Activated T-helper 1 cell treated with Interleukin-2 at 50 U/mL for 16 hours (primary cell): ENCODE measurements around the gene FOSB.
"Not testable (repeated sequence)": the region's sequence is repeated elsewhere in the genome, so short reads cannot be mapped to it uniquely, and the experiment has no call there.

Experiments used
- DNase-seq: peaks from one replicate; pipeline ENCODE4 v3.0.0-alpha.2; 2020; ENCODE audit warnings: low read depth

Gene FOSB

DNA sequence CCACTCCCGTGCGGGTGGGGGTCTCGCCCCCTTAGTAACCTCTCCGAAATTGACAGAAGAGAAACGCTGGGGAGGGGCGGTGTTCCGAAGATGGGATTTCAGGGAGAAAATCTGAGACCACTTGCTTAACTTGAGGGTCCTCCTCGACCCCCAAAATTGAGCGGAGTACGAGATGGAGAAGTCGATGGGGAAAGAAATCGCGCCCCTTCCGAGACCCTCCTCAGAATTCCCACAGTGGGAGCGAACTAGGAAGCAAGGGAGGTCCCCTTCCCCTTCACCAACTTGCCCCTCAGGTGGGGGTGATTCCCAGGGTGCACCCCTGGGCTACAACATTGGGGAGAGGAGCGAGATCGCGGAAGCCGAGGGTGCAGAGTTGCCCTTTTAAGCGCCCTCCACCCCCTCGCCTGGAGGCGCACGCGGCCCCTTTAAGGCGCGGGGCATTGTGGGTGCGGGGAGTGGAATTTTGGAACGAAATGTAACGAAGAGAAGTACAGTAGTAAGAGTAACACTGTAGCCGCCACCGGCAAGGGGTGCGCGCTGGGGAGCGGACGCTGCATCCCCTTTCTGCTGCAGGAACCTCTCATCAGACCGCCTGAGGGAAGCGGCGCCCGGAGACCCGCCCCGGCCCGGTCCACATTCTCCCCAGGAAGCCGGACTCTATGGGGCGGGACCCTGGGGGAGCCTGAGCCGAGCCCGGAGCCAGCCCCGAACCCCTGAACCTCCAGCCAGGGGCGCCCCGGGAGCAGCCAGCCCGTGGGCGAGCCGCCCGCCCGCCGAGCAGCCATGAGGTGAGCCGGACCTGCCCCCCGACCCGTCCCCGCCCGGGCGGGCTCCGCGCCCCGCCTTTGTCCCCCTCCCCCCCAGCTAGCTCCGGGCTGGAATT is 39.4 kb downstream of the FOSB start, which contains the start of gene VASP:
Gene VASP (plus strand): TSS at position 491 of the 883 bp plus-strand sequence. CDS start 293 bp downstream, at position 784.
- peak; percentile 89 for DNase-seq

DNA sequence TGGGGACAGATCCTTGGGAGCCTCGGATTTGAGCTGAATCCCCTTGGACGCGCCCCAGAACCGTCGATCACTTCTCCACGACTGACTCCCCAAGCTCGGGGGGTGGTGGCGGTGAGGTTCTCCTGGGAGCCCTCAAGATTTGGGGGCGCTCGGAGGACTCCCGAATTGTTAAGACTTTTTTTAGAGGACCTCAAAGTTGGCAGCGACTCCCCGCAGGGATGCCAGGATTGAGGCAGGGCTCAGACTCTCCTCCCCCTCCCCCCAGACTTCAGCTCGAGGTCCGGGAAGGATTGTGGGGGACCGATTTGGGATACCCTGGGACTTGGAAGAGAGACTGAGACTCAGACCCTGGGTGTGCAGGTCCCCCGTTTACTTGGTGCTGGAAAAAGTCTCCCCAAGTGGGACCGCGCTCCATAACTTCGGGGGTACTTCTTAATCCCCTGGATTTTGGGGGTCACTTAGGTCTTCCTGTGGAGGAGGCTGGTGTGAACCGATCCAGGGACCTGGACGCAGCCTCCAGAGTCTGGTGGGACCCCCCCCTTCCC is 40.1 kb downstream of the FOSB start:
- no peak for DNase-seq

DNA sequence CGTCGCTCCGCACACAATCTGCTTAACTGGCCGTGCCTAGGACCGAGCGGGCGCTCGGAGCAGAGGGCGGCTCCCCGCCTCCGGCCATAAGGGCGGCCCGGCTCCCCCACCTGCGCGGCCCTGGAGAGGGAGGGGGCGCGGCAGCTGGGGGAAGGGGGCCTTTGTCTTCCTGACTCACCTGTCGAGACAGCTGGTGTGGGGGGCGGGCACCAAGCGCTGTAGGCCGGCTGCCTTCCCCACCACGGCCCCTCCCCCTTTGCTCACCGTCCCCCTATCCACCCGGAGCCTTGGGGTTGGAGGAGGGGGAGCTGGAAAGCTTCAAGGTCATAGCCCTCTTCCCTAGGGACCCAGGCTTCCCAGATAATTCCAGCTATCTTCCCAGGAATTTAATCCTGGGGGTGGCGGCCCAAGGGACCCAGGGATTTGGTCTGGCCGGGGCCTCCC is 40.6 kb downstream of the FOSB start:
- no peak for DNase-seq

DNA sequence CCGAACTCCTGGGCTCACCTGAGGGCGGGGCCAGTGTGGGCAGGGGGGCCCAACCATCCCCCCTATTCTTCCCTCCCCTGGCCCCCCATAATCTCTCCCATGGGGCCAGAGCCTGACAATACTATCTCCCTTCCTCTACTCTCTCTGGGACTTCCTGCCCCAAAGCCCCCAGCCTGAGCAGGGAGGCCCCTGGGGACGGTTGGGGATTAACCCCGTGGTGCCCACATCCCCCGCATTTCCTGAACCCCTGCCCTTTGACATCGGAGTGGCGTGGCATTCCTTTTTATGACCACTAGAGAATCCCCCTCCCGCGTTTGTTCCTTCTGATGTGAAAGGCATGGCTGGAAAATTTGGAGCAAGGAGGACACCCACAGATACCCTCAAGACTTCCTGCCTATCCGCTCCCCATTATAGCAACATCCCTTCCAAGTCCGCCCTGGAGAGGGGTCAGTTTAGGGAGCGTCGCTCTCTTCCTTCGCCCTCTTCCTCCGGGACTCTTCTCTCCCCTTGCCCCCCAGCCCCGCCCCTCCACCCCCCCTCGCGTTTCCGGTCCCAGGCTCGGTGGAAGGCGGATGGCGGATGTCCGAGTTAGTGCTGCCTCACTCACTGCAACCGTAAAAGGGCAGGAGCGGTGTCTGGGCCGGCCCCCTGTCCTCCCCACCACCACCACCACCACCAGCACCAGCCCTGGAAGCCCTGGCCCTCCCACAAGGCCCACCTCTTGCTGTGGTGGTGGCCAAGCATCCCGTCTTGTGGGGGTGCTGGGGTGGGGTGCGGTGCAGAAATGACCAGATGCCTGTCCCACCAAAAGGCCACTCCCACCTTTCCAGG is 41.3 kb downstream of the FOSB start:
- DNase-seq, result no peak

DNA sequence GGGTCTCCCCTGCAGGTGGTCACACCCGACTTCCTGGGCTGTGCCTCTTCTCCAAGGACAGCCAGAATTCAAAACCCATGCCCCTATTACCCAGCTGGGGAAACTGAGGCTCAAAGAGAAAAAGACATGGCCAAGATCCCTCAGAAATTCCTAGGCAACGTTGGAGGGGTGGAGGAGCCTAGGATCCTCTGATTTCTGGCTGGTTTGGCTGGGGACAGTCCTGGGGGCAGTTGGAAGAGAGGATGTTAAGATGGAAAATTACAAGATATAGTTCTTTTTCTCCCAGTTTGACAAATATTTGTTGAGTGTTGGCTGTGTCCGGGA is 41.9 kb downstream of the FOSB start:
- DNase-seq, result no peak

DNA sequence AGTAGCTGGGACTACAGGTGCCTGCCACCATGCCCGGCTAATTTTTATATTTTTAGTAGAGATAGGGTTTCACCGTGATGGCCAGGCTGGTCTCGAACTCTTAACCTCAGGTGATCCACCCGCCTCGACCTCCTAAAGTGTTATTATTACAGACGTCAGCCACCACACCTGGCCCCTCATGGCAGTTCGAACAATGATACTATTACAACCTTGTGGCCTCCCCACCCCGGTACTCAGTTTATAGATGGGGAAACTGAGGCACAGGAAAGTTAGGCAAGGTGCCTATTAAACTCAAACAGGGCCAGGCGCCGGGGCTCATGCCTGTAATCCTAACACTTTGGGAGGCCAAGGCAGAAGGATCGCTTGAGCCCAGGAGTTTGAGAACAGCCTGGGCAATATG is 42.6 kb downstream of the FOSB start:
- DNase-seq, result not testable (repeated sequence)

DNA sequence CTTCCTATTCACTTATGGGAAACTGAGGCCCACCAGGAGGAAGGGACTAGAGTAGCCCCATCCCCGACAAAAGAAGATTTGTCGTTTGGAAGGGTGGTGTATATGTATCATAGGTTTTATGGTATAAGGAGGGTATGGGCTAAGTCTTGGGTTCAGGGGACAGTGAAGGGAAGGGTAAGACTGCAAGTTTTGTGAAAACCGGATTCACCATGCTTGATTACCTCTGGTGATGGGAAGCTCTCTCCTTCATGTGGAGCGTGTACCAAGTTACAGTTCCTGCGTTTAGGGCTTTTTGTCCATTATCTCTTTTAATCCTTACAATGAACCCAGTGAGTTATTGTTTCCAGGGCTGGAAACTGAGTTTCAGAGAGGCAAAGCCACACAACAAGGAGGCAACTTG is 43.3 kb downstream of the FOSB start:
- DNase-seq, result no peak

DNA sequence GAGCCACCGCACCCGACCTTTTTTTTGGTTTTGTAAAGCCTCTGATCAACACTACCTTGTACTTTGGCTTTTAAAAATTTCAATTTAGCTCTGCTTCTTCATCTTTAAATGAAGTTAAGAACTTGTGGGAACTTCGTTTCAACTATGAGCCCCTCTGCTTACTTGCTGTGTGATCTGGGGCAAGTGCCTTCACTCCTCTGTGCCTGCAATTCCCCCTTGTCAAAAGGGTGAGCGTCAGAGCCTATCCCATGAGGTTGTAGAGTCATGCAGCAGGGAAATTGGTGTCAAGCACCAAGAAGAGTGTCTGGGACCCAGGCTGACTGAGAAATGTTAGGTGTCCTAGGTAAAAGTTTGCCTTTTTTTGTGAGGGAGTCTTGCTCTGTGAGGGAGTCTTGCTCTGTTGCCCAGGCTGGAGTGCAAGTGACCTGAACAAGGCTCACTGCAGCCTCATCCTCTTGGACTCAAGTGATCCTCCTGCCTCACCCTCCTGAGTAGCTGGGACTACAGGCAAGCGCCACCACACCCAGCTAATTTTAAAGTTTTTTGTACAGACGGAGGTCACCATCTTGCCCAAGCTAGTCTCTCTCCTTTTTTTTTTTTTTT is 45.2 kb downstream of the FOSB start:
- no peak for DNase-seq

DNA sequence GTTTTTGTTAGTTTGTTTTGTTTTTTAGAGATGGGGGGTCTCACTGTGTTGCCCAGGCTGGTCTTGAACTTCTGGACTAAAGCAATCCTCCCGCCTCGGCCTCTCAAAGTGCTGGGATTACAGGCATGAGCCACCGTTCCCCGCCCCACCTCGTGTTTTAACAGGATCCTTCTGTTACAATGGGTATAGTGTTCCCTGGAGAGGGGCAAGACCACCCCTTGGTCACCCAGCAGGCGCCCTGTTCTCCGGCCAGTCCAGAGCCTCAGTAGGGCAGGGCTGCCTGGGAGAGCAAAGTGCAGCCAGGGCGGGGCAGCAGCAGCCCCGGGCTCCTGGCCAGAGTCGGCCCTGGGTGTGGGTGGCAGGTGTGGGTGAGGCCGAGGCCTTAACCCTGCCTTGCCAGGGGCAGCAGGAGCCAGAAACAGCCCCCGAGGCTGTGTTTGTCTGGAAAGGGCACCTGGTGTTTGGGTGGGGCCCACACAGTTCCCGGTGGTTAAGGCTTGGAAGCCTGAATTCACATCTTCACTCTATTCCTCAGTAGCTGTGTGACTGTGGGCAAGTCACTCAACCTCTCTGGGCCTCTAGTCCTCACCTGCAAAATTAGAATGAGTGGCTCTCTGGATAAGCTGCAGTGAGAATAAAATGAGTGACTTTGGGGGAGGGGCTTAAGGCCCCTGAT is 46.7 kb downstream of the FOSB start:
- DNase-seq, result no peak

DNA sequence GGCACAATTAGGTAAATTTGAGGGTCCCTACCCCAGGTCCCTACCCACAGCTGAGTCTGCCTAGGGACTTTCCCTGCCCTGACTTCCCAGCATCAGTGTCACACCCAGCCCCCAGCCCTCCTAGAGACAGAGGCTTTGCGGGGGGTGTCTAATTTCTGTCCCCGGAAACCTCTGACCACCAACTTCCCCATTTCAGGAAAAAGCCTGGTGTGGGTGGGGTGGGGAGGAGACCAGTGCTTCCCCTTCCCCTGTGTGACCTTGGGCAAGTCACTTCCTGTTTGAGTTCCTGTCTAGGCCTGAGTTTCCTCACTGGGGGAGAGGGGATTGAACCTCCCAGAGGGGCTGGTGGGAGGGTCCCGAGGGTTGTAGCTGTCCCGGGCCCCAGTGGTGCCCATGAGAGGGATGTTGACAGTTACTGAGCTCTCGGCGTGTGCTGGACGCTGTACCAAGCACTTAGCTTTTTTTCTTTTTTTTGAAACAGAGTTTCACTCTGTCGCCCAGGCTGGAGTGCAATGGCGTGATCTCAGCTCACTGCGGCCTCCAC is 47.4 kb downstream of the FOSB start:
- DNase-seq, result no peak

DNA sequence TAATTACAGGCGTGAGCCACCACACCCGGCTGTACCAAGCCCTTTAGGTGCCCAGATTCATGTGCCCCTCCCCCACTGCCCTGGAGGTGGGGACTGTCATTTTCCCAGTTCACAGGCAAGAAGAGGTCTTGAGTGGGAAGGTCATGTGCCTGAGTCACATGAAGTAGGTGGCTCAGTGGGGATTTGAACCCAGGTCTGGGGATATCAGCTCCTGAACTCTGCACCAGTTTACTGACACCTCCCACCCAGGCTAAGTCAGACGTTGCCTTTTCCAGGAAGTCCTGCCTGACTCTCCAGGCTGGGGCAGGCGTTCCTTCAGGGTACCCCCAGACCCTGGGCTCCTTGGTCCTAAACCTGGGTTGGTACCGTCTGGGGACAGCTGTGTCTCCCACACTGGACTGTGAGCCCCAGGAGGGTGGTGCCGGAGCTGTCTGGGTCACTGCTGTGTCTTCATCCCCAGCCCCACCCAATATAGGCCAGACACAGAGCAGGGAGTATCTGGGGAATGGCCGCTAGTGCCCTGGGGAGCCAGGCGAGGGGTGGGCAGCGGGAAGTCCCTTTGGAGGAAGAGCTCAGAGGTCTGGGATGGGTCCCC is 48.1 kb downstream of the FOSB start:
- DNase-seq, result no peak

DNA sequence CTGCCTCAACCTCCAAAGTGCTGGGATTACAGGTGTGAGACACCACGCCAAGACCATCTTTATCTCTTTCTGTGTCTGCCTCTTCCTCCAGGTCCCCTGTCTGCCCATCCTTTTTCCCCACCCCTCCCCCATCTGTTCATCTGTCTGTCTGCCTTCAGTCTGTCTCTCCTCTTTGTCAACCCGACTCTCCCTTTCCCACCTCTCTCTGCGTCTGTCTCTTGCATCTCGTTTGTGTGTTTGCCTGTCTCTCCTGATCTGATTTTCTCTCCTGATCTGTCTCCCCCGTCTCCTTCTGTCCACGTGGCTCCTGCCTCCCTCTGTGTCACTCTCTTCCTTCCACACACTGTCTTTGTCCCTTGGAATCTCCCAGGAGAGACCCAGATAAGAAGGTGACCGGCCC is 49.4 kb downstream of the FOSB start:
- no peak for DNase-seq

DNA sequence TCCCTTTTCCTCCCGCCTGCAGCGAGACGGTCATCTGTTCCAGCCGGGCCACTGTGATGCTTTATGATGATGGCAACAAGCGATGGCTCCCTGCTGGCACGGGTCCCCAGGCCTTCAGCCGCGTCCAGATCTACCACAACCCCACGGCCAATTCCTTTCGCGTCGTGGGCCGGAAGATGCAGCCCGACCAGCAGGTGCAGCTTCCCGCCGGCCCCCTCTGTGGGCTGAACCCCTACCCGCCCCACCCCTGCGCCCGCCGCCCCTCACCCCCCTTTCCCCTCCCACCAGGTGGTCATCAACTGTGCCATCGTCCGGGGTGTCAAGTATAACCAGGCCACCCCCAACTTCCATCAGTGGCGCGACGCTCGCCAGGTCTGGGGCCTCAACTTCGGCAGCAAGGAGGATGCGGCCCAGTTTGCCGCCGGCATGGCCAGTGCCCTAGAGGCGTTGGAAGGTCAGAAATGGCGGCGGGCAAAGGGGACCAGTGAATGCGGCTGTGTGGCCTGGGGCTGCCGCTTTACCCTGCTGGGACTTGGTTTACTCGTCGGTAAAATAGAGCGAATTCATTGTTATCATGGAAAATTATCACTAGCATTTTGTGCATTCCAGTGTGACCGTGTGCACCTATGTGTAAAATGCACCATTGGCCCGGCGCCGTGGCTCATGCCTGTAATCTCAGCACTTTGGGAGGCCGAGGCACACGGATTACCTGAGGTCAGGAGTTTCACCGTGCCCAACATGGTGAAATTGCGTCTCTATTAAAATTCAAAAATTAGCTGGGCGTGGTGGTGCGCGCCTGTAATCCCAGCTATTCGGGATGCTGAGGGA is 50.1 kb downstream of the FOSB start:
- no peak for DNase-seq

DNA sequence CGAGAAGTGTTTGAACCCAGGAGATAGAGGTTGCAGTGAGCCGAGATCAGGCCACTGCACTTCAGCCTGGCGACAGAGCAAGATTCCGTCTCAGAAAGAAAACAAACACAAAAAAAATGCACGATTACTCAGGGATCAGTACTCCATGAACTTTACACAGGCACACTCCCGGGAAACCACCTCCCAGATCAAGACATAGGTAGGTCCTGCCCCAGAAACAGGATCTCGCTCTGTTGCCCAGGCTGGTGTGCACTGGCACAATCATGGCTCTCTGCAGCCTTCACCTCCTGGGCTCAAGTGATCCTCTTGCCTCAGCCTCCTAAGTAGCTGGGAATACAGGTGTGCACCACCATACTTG is 50.7 kb downstream of the FOSB start:
- DNase-seq, result no peak

DNA sequence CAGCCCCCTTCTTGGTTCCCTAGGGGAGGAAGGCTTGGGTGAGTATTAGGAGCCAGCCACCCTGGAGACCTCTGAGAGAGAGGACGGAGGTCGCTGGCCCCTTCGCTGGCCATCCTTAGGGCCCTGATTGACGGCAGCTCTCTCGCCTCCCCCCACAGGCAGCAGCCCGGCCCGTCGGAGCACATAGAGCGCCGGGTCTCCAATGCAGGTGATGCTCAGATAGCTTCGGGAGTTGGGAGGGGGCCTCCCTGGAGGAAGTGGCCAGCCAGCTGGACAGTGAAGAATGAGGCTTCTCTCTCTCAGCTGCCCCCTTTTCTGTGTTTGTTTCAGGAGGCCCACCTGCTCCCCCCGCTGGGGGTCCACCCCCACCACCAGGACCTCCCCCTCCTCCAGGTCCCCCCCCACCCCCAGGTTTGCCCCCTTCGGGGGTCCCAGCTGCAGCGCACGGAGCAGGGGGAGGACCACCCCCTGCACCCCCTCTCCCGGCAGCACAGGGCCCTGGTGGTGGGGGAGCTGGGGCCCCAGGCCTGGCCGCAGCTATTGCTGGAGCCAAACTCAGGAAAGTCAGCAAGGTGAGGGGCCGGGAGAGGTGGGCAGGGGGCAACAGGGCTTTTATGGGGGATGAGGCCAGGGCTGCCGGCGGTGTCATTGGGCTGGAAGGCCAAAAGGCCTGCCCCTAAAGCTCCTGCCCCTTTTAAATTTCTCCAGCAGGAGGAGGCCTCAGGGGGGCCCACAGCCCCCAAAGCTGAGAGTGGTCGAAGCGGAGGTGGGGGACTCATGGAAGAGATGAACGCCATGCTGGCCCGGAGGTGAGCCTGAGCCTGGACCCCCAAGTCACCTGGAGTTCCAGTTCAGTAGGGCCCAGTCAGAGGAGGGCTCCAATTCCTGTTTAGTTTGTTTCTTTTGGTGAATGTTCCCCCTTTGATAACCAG is 54.5 kb downstream of the FOSB start:
- DNase-seq, result no peak

DNA sequence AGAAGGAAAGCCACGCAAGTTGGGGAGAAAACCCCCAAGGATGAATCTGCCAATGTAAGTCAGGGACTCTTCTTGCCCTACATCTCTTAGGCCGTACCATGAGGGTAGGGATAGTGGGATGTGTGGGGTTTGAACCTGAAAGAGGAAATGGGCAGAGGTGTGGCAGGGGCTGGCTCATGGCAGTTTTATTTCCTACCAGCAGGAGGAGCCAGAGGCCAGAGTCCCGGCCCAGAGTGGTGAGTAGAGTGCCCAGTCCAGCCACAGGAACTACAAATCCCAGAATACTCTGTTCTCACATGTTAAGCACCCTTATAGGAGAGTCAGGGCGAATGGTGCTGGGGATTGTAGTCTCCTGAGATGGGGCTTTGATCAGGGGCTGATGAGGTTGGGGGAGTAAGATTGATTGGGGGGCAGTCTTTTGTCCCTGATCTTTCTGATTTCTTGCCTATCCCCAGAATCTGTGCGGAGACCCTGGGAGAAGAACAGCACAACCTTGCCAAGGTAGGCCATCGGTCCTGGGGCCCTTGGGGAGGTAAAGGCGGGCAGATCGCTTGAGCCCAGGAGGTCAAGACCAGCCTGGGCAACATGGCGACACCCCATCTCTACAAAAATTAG is 56.0 kb downstream of the FOSB start:
- peak; percentile 51 for DNase-seq

DNA sequence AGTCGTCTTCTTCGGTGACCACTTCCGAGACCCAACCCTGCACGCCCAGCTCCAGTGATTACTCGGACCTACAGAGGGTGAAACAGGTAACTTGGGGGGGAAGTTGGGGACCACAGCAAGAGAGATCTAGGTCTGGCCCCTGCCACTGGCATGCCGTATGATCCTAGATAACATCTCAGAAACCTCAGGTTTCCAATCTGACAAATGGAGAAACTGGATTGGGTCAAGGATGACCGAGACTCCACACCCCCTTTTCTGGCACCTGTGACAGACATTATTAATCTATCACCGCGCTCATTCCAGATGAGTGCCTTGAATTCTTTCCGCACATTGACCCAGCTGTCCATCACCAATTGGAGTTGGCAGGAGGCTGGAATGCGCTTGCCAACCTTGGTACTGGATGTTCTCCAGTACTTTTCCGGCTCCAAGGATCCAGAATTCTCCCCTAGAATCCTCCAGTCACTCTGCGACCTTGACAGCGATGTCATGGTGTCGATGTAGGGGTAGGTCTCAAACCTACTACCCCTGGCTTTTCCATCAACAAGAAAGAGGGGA is 56.9 kb downstream of the FOSB start:
- no peak for DNase-seq
